ENCODE data around the gene MFSD2A.
"Not testable (repeated sequence)": the region's sequence is repeated elsewhere in the genome, so short reads cannot be mapped to it uniquely, and the experiment has no call there.

MFSD2A gene

GRCh38 chr1:40004857-40005256 is 49.9 kb downstream of the MFSD2A start:
- no peaks in the 10 kb centered on the region for H3K9me3 ChIP-seq (ENCODE audit: control insufficient read depth, low read length)
- no peaks in the 10 kb centered on the region for H3K79me1 ChIP-seq (replicated peaks; ENCODE audit: low read length, poor library complexity, severe bottlenecking)
- H3K27ac ChIP-seq (ENCODE audit: low read length, poor library complexity, severe bottlenecking) = no peak overlapping the region
- H3K14ac ChIP-seq (ENCODE audit: low read length in 2 of 2) = no peak overlapping the region
- H3K23ac ChIP-seq (ENCODE audit: low read length in 2 of 2) = no peak overlapping the region
- H3K4me2 ChIP-seq (ENCODE audit: low read length, poor library complexity, severe bottlenecking) = no peak overlapping the region
- no peak overlapping the region for H4K8ac ChIP-seq (ENCODE audit: low read length)
- H4K91ac ChIP-seq (ENCODE audit: low read length) = no peak overlapping the region
- H2AK5ac ChIP-seq (ENCODE audit: low read length, severe bottlenecking) = no peak overlapping the region
- no peak overlapping the region for H2BK12ac ChIP-seq (ENCODE audit: low read length in 2 of 2)
- H3K18ac ChIP-seq (ENCODE audit: low read depth in 1 of 2, low read length in 2 of 2) = no peak overlapping the region
- H3K4me3 ChIP-seq (ENCODE audit: insufficient read depth in 1 of 2, low read depth in 1 of 2, low read length in 2 of 2) = no peak overlapping the region
- H2BK120ac ChIP-seq (ENCODE audit: low read depth, low read length) = no peak overlapping the region
- H3K27me3 ChIP-seq (ENCODE audit: control insufficient read depth in 1 of 2, insufficient read depth in 1 of 2, low read length in 2 of 2) = no peaks in the 10 kb centered on the region
- no peak overlapping the region for H2BK15ac ChIP-seq (ENCODE audit: low read depth, poor library complexity, severe bottlenecking)
- WGBS = 94% methylated on average over 1 of the region's 2 CpGs
- H2BK5ac ChIP-seq (ENCODE audit: low read depth, low read length, poor library complexity, severe bottlenecking) = no peak overlapping the region
- no peak for DNase-seq
- no peak overlapping the region for H3K4ac ChIP-seq (ENCODE audit: low read depth in 1 of 2, low read length in 2 of 2)
- no peak overlapping the region for H3K9ac ChIP-seq (ENCODE audit: low read length)
- no peak overlapping the region for H2AFZ ChIP-seq (ENCODE audit: low read depth, low read length)
- no peaks in the 10 kb centered on the region for H3K36me3 ChIP-seq (ENCODE audit: control insufficient read depth in 1 of 2, insufficient read depth in 2 of 2, low read depth in 1 of 2, low read length in 2 of 2)
- H3K4me1 ChIP-seq (ENCODE audit: control insufficient read depth, insufficient read depth, low read depth, low read length) = no peaks in the 10 kb centered on the region

- H3K9ac ChIP-seq (ENCODE audit: low read length); H3K36me3 ChIP-seq (ENCODE audit: control insufficient read depth in 1 of 2, insufficient read depth in 2 of 2, low read depth in 1 of 2, low read length in 2 of 2); H2BK12ac ChIP-seq (ENCODE audit: low read length in 2 of 2); H3K79me1 ChIP-seq (replicated peaks; ENCODE audit: low read length, poor library complexity, severe bottlenecking); H3K4me3 ChIP-seq (ENCODE audit: insufficient read depth in 1 of 2, low read depth in 1 of 2, low read length in 2 of 2); H3K9me3 ChIP-seq (ENCODE audit: control insufficient read depth, low read length); H2BK5ac ChIP-seq (ENCODE audit: low read depth, low read length, poor library complexity, severe bottlenecking); H3K27me3 ChIP-seq (ENCODE audit: control insufficient read depth in 1 of 2, insufficient read depth in 1 of 2, low read length in 2 of 2); H3K14ac ChIP-seq (ENCODE audit: low read length in 2 of 2); H3K4ac ChIP-seq (ENCODE audit: low read depth in 1 of 2, low read length in 2 of 2); H2AK5ac ChIP-seq (ENCODE audit: low read length, severe bottlenecking); H4K91ac ChIP-seq (ENCODE audit: low read length); H3K18ac ChIP-seq (ENCODE audit: low read depth in 1 of 2, low read length in 2 of 2); H3K27ac ChIP-seq (ENCODE audit: low read length, poor library complexity, severe bottlenecking); H3K4me1 ChIP-seq (ENCODE audit: control insufficient read depth, insufficient read depth, low read depth, low read length); H2AFZ ChIP-seq (ENCODE audit: low read depth, low read length); H3K4me2 ChIP-seq (ENCODE audit: low read length, poor library complexity, severe bottlenecking); DNase-seq; H4K8ac ChIP-seq (ENCODE audit: low read length); H2BK15ac ChIP-seq (ENCODE audit: low read depth, poor library complexity, severe bottlenecking); H3K23ac ChIP-seq (ENCODE audit: low read length in 2 of 2); H2BK120ac ChIP-seq (ENCODE audit: low read depth, low read length): not testable (repeated sequence)
- 97% methylated on average over 1 of the region's 3 CpGs for WGBS
These were observed 52.6 kb downstream of the MFSD2A start for GRCh38 chr1:40007481-40008034.

- H3K4me3 ChIP-seq (ENCODE audit: insufficient read depth in 1 of 2, low read depth in 1 of 2, low read length in 2 of 2) = no peak overlapping the region
- H3K27me3 ChIP-seq (ENCODE audit: control insufficient read depth in 1 of 2, insufficient read depth in 1 of 2, low read length in 2 of 2) = no peaks in the 10 kb centered on the region
- no peak overlapping the region for H4K91ac ChIP-seq (ENCODE audit: low read length)
- no peak overlapping the region for H2BK12ac ChIP-seq (ENCODE audit: low read length in 2 of 2)
- H3K18ac ChIP-seq (ENCODE audit: low read depth in 1 of 2, low read length in 2 of 2) = no peak overlapping the region
- no peak overlapping the region for H3K14ac ChIP-seq (ENCODE audit: low read length in 2 of 2)
- no peak overlapping the region for H3K9ac ChIP-seq (ENCODE audit: low read length)
- no peak overlapping the region for H4K8ac ChIP-seq (ENCODE audit: low read length)
- peaks cover 1% of the 10 kb centered on the region for H3K4me1 ChIP-seq (ENCODE audit: control insufficient read depth, insufficient read depth, low read depth, low read length)
- no peaks in the 10 kb centered on the region for H3K9me3 ChIP-seq (ENCODE audit: control insufficient read depth, low read length)
- no peak overlapping the region for H3K4ac ChIP-seq (ENCODE audit: low read depth in 1 of 2, low read length in 2 of 2)
- DNase-seq = no peak
- H2BK5ac ChIP-seq (ENCODE audit: low read depth, low read length, poor library complexity, severe bottlenecking) = no peak overlapping the region
- no peak overlapping the region for H3K27ac ChIP-seq (ENCODE audit: low read length, poor library complexity, severe bottlenecking)
- H2BK15ac ChIP-seq (ENCODE audit: low read depth, poor library complexity, severe bottlenecking) = no peak overlapping the region
- H2AK5ac ChIP-seq (ENCODE audit: low read length, severe bottlenecking) = no peak overlapping the region
- H3K4me2 ChIP-seq (ENCODE audit: low read length, poor library complexity, severe bottlenecking) = no peak overlapping the region
- no peak overlapping the region for H2BK120ac ChIP-seq (ENCODE audit: low read depth, low read length)
- WGBS = 93% methylated on average over 3 of the region's 3 CpGs
- H3K79me1 ChIP-seq (replicated peaks; ENCODE audit: low read length, poor library complexity, severe bottlenecking) = no peaks in the 10 kb centered on the region
- H2AFZ ChIP-seq (ENCODE audit: low read depth, low read length) = no peak overlapping the region
- no peak overlapping the region for H3K23ac ChIP-seq (ENCODE audit: low read length in 2 of 2)
- no peaks in the 10 kb centered on the region for H3K36me3 ChIP-seq (ENCODE audit: control insufficient read depth in 1 of 2, insufficient read depth in 2 of 2, low read depth in 1 of 2, low read length in 2 of 2)
These were observed 56.3 kb downstream of the MFSD2A start for GRCh38 chr1:40011198-40011597.

GRCh38 chr1:40014253-40014706 is 59.3 kb downstream of the MFSD2A start:
- Histone ChIP-seq H3K4me3 (ENCODE audit: insufficient read depth in 1 of 2, low read depth in 1 of 2, low read length in 2 of 2) (no peak overlapping the region), H3K23ac (ENCODE audit: low read length in 2 of 2) (no peak overlapping the region), H2AFZ (ENCODE audit: low read depth, low read length) (no peak overlapping the region), H2BK15ac (ENCODE audit: low read depth, poor library complexity, severe bottlenecking) (no peak overlapping the region), H4K8ac (ENCODE audit: low read length) (no peak overlapping the region), H3K18ac (ENCODE audit: low read depth in 1 of 2, low read length in 2 of 2) (no peak overlapping the region), H3K9me3 (ENCODE audit: control insufficient read depth, low read length) (no peaks in the 10 kb centered on the region), H4K91ac (ENCODE audit: low read length) (no peak overlapping the region), H2BK5ac (ENCODE audit: low read depth, low read length, poor library complexity, severe bottlenecking) (no peak overlapping the region), H3K36me3 (ENCODE audit: control insufficient read depth in 1 of 2, insufficient read depth in 2 of 2, low read depth in 1 of 2, low read length in 2 of 2) (no peaks in the 10 kb centered on the region), H2BK12ac (ENCODE audit: low read length in 2 of 2) (no peak overlapping the region), H3K4me2 (ENCODE audit: low read length, poor library complexity, severe bottlenecking) (no peak overlapping the region), H3K27me3 (ENCODE audit: control insufficient read depth in 1 of 2, insufficient read depth in 1 of 2, low read length in 2 of 2) (no peaks in the 10 kb centered on the region), H2BK120ac (ENCODE audit: low read depth, low read length) (no peak overlapping the region), H3K4me1 (ENCODE audit: control insufficient read depth, insufficient read depth, low read depth, low read length) (peaks cover 1% of the 10 kb centered on the region), H3K9ac (ENCODE audit: low read length) (peak overlapping the region; percentile 47), H3K79me1 (replicated peaks; ENCODE audit: low read length, poor library complexity, severe bottlenecking) (no peaks in the 10 kb centered on the region), H2AK5ac (ENCODE audit: low read length, severe bottlenecking) (no peak overlapping the region), H3K4ac (ENCODE audit: low read depth in 1 of 2, low read length in 2 of 2) (no peak overlapping the region), H3K27ac (ENCODE audit: low read length, poor library complexity, severe bottlenecking) (no peak overlapping the region), H3K14ac (ENCODE audit: low read length in 2 of 2) (no peak overlapping the region)
- DNase-seq = peak; percentile 57
- WGBS = 92% methylated on average over 3 of the region's 3 CpGs
